IPS-18a (cell line): ENCODE results near the gene EVPLL.
"Not testable (repeated sequence)": the region's sequence is repeated elsewhere in the genome, so short reads cannot be mapped to it uniquely, and the experiment has no call there.

ENCODE experiments used
- H3K27ac ChIP-seq: one replicate; pipeline ENCODE4 v1.5.1; 2013; ENCODE audit warnings: low read length
- H3K27me3 ChIP-seq: one replicate; pipeline ENCODE4 v1.6.1; 2013; ENCODE audit warnings: mild to moderate bottlenecking, low read length; ENCODE audit not compliant: control insufficient read depth, insufficient read depth
- H3K36me3 ChIP-seq: one replicate; pipeline ENCODE4 v1.6.1; 2013; ENCODE audit warnings: low read depth, low read length; ENCODE audit not compliant: control insufficient read depth
- H3K4me1 ChIP-seq: one replicate; pipeline ENCODE4 v1.6.1; 2013; ENCODE audit warnings: low read depth, low read length; ENCODE audit not compliant: control insufficient read depth
- H3K4me3 ChIP-seq: one replicate; pipeline ENCODE4 v1.5.1; 2013; ENCODE audit warnings: low read length
- H3K9ac ChIP-seq: one replicate; pipeline ENCODE4 v1.6.1; 2013; ENCODE audit warnings: mild to moderate bottlenecking, low read length, moderate library complexity
- H3K9me3 ChIP-seq: one replicate; pipeline ENCODE4 v1.6.1; 2013; ENCODE audit warnings: low read depth, low read length; ENCODE audit not compliant: control insufficient read depth

Gene EVPLL

DNA sequence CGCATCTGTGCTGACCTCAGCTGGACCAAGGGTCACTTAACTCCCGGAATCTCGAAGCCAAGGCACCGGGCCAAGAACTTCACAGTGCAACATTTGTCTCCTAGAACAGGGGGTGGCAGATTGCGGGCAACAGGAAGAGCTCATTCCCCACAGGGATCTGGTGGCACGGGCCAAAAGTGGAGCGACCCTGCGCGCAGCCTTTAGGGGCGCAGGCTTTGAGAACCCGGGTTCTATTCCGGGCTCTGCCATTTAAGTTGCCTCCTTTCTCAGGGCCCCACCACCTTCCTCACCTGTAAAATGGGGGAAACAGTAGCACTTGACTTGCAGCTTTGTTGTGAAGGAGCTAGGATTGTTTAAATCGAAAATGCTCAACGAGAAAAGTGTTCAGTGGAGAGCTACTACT is 14.9 kb upstream of the EVPLL start:
- Histone ChIP-seq H3K27me3 (no peaks in the 10 kb centered on the region), H3K4me1 (no peaks in the 10 kb centered on the region), H3K4me3 (peak overlapping the region; percentile 99), H3K9ac (peak overlapping the region; percentile 73), H3K27ac (no peak overlapping the region), H3K9me3 (no peaks in the 10 kb centered on the region), H3K36me3 (peaks cover 12% of the 10 kb centered on the region)

GRCh38 chr17:18363101-18364049 is 14.2 kb upstream of the EVPLL start, which contains the start of gene SHMT1:
Gene SHMT1 (minus strand): TSS chr17:18363550. CDS start chr17:18355981, 7,569 bp downstream.
- H3K4me1 ChIP-seq: no peaks in the 10 kb centered on the region
- peak within 1 kb of the TSS; percentile 99 for H3K4me3 ChIP-seq
- no peaks in the 10 kb centered on the region for H3K27me3 ChIP-seq
- H3K9me3 ChIP-seq: no peaks in the 10 kb centered on the region
- peaks cover 11% of the 10 kb centered on the region for H3K36me3 ChIP-seq
- H3K27ac ChIP-seq: no peak within 1 kb of the TSS
- H3K9ac ChIP-seq: peak within 1 kb of the TSS; percentile 73

- Histone ChIP-seq H3K4me1 (no peaks in the 10 kb centered on the region), H3K4me3 (no peak overlapping the region), H3K36me3 (peaks cover 4% of the 10 kb centered on the region), H3K27ac (no peak overlapping the region), H3K27me3 (no peaks in the 10 kb centered on the region), H3K9me3 (no peaks in the 10 kb centered on the region), H3K9ac (no peak overlapping the region)
Measured at GRCh38 chr17:18364166-18364565, 13.4 kb upstream of the EVPLL start.

DNA sequence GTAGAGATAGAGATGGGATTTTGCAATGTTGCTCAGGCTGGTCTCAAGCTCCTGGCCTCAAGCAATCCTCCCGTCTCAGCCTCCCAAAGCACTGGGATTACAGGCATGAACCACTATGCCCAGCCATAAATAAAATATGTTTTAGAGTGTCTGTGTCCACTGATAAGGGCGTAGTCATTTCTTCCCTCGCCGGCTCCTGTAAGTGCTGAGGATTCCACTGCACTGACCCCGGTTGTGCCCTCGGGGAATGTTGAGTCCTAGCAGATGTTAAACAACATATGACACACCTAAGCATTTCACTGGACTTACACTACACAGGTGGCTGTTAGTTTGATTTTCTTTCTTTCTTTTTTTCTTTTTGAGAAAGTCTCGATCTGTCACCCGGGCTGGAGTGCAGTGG is 8.6 kb upstream of the EVPLL start:
- Histone ChIP-seq H3K4me3 (no peak overlapping the region), H3K27ac (no peak overlapping the region)

GRCh38 chr17:18370761-18371160 is 6.8 kb upstream of the EVPLL start:
- Histone ChIP-seq H3K4me1 (no peaks in the 10 kb centered on the region), H3K27me3 (no peaks in the 10 kb centered on the region), H3K4me3 (no peak overlapping the region), H3K36me3 (no peaks in the 10 kb centered on the region), H3K9me3 (no peaks in the 10 kb centered on the region), H3K27ac (no peak overlapping the region), H3K9ac (no peak overlapping the region)

More for the DNA sequence above, 8.6 kb upstream of the EVPLL start:
- Histone ChIP-seq H3K9me3 (no peaks in the 10 kb centered on the region), H3K9ac (no peak overlapping the region), H3K36me3 (no peaks in the 10 kb centered on the region), H3K27me3 (no peaks in the 10 kb centered on the region), H3K4me1 (no peaks in the 10 kb centered on the region)

DNA sequence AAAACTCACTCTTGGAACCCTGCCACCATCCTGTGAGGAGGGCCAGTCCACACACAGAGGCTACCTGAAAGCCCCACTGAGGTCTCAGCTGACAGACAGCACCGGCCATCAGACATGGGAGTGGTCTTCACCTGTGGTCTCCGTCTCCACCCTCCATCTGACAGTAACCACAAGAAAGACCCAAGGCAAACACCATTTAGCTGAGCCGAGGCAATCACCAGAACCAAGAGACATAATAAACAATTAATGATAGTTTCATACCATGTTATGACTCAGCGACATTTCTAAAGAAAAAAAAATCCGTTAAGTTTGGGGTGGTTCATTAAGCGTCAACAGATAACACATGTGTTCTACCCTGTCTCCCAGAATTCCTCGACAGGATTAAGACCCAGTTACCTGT is 6.1 kb upstream of the EVPLL start:
- Histone ChIP-seq H3K27me3 (no peaks in the 10 kb centered on the region), H3K9me3 (no peaks in the 10 kb centered on the region), H3K9ac (no peak overlapping the region), H3K4me3 (no peak overlapping the region), H3K4me1 (no peaks in the 10 kb centered on the region), H3K27ac (no peak overlapping the region), H3K36me3 (no peaks in the 10 kb centered on the region)

DNA sequence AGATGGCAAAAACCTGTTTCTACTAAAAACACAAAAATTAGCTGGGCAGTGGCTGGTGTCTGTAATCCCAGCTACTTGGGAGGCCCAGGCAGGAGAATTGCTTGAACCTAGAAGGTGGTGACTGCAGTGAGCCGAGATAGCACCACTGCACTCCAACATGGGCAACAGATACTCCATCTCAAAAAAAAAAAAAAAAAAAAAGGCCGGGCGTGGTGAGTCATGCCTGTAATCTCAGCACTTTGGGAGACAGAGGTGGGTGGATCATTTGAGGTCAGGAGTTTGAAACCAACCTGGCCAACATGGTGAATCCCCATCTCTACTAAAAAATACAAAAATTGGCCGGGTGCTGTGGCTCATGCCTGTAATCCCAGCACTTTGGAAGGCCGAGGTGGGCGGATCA is 4.4 kb upstream of the EVPLL start:
- not testable (repeated sequence) for H3K27ac ChIP-seq, H3K36me3 ChIP-seq, H3K27me3 ChIP-seq, H3K4me1 ChIP-seq, H3K9me3 ChIP-seq, H3K4me3 ChIP-seq, H3K9ac ChIP-seq

DNA sequence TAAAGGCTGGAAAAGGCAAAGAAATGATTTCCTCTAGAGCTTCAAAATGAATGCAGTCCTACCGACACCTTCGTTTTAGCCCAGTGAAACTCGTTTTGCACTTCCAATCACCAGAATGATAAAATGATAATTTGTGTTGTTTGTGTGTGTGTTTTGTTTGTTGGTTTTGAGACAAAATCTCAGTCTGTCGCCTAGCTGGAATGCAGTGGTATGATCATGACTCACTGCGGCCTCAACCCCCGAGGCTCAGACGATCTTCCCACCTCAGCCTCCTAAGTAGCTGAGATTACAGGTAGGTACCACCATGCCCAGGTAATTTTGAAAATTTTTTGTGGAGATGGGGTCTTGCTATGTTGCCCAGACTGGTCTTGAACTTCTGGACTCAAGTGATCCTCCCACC is 3.4 kb upstream of the EVPLL start:
- no peaks in the 10 kb centered on the region for H3K4me1 ChIP-seq
- H3K27ac ChIP-seq: no peak overlapping the region
- H3K36me3 ChIP-seq: no peaks in the 10 kb centered on the region
- H3K9me3 ChIP-seq: no peaks in the 10 kb centered on the region
- no peak overlapping the region for H3K9ac ChIP-seq
- H3K27me3 ChIP-seq: no peaks in the 10 kb centered on the region
- H3K4me3 ChIP-seq: no peak overlapping the region

DNA sequence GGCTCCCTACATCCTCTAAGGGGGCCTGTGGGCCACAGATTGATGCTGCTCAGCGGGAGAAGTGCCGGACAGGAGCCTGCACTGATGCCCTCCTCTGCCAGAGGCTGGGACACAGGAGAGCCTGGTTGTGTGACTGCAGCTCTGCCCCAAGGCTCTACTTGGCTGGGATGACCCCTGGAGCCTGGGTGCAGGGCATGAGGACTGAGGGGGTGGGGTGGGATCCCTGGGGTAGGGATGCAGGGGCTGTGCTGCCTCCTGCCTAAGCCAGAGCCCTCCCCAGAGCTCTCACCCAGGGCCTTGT is 577 bp downstream of the EVPLL start:
- Histone ChIP-seq H3K9me3 (no peaks in the 10 kb centered on the region), H3K27me3 (no peaks in the 10 kb centered on the region), H3K4me1 (no peaks in the 10 kb centered on the region), H3K27ac (no peak overlapping the region), H3K36me3 (no peaks in the 10 kb centered on the region), H3K9ac (no peak overlapping the region), H3K4me3 (no peak overlapping the region)

GRCh38 chr17:18378614-18379013 is 1.0 kb downstream of the EVPLL start:
- H3K36me3 ChIP-seq, H3K27ac ChIP-seq, H3K9ac ChIP-seq, H3K4me1 ChIP-seq, H3K9me3 ChIP-seq, H3K4me3 ChIP-seq, H3K27me3 ChIP-seq: not testable (repeated sequence)

GRCh38 chr17:18379246-18380146 is 1.9 kb downstream of the EVPLL start:
- no peaks in the 10 kb centered on the region for H3K9me3 ChIP-seq
- no peak overlapping the region for H3K9ac ChIP-seq
- H3K27ac ChIP-seq: no peak overlapping the region

More at GRCh38 chr17:18379246-18380146, 1.9 kb downstream of the EVPLL start:
- H3K36me3 ChIP-seq: no peaks in the 10 kb centered on the region
- no peaks in the 10 kb centered on the region for H3K4me1 ChIP-seq
- no peak overlapping the region for H3K4me3 ChIP-seq
- no peaks in the 10 kb centered on the region for H3K27me3 ChIP-seq
